RWPE1 (cell line): Measurements from ENCODE around the gene BCR.
"Not testable (repeated sequence)": the region's sequence is repeated elsewhere in the genome, so short reads cannot be mapped to it uniquely, and the experiment has no call there.

Source experiments
- CTCF ChIA-PET: fragments of 350-600 bp; sonication (Branson Sonifier 250); formaldehyde crosslinking; extraction: SDS; loops from one replicate; lab custom pipeline; 2021; lab: Yijun Ruan, JAX
- POLR2A ChIA-PET: fragments of 400-600 bp; formaldehyde crosslinking; extraction: SDS; loops from one replicate; lab custom pipeline; 2020; ENCODE audit warnings: antibody characterized with exemption; ENCODE audit not compliant: low non-redundant PET; lab: Yijun Ruan, JAX
- DNase-seq: peaks from one replicate; pipeline ENCODE4 v3.0.0; 2012; ENCODE audit warnings: low spot score
- H3K27ac ChIP-seq: fragments of 450-650 bp; 2 replicates; pipeline ENCODE4 v1.5.1; 2017
- CTCF ChIP-seq: fragments of 450-650 bp; conservative IDR thresholded peaks from 2 replicates; pipeline ENCODE4 v1.5.1; 2017; ENCODE audit warnings: low read depth, mild to moderate bottlenecking

The BCR gene

GRCh38 chr22:23305321-23305910 is 125.1 kb downstream of the BCR start:
- no peak overlapping the region for H3K27ac ChIP-seq
- CTCF ChIA-PET, result no interaction called here
- no peak for DNase-seq
- POLR2A ChIA-PET, result no interaction called here
- no peak for TF ChIP-seq CTCF

- ChIA-PET CTCF (no interaction called here), POLR2A (no interaction called here)
- H3K27ac ChIP-seq, result no peak overlapping the region
- no peak for TF ChIP-seq CTCF
- DNase-seq, result no peak
Observed at GRCh38 chr22:23305922-23306374, 125.6 kb downstream of the BCR start.

- ChIA-PET CTCF (no interaction called here), POLR2A (no interaction called here)
- DNase-seq, result no peak
- no peak for TF ChIP-seq CTCF
- H3K27ac ChIP-seq, result no peak overlapping the region
Observed at GRCh38 chr22:23306438-23306921, 126.2 kb downstream of the BCR start.

GRCh38 chr22:23306926-23307325 is 126.6 kb downstream of the BCR start:
- no peak for DNase-seq
- POLR2A ChIA-PET, result no interaction called here
- TF ChIP-seq CTCF, result no peak
- CTCF ChIA-PET, result no interaction called here
- no peak overlapping the region for H3K27ac ChIP-seq

GRCh38 chr22:23307511-23307910 is 127.2 kb downstream of the BCR start:
- CTCF ChIA-PET, POLR2A ChIA-PET, DNase-seq, H3K27ac ChIP-seq: not testable (repeated sequence)

- POLR2A ChIA-PET, CTCF ChIA-PET, H3K27ac ChIP-seq, DNase-seq: not testable (repeated sequence)
Observed at GRCh38 chr22:23309261-23309660, 129.0 kb downstream of the BCR start.

GRCh38 chr22:23310443-23311097 is 130.3 kb downstream of the BCR start:
- CTCF ChIA-PET, DNase-seq, POLR2A ChIA-PET, H3K27ac ChIP-seq: not testable (repeated sequence)

- H3K27ac ChIP-seq, CTCF ChIA-PET, POLR2A ChIA-PET, DNase-seq: not testable (repeated sequence)
Observed at GRCh38 chr22:23311635-23312420, 131.5 kb downstream of the BCR start.
